Esophagus muscularis mucosa (tissue), 4 donors: Measurements from ENCODE around the gene PRELID2. TPM values are rescaled to one million over a fixed set of nuclear protein-coding genes. Genes with fewer than 3 reads are reported as not detected.

ENCODE experiments used
- DNase-seq: peaks from one replicate; pipeline ENCODE4 v3.0.0-alpha.2; 2017; ENCODE audit errors: extremely low spot score
- H3K27ac ChIP-seq, 4 donors: fragments of 200-600 bp; sonication (generic); replicated peaks in 1 of 4; 1 replicate in 3 of 4; 2 replicates in 1 of 4; pipeline ENCODE4 v1.5.1; 2016 to 2019; ENCODE audit warnings: mild to moderate bottlenecking in 1 of 4
- H3K27me3 ChIP-seq, 4 donors: fragments of 200-600 bp; sonication (generic); one replicate each; pipeline versions ENCODE4 v1.5.1 to v1.6.0; 2016 to 2019
- H3K36me3 ChIP-seq, 4 donors: fragments of 200-600 bp; sonication (generic); one replicate each; pipeline ENCODE4 v1.5.1; 2016 to 2019
- H3K4me1 ChIP-seq, 4 donors: fragments of 200-600 bp; sonication (generic); one replicate each; pipeline ENCODE4 v1.5.1; 2016 to 2019
- H3K4me3 ChIP-seq, 4 donors: fragments of 200-600 bp; sonication (generic); 1 replicate in 2 of 4; 2 replicates in 2 of 4; pipeline ENCODE4 v1.5.1; 2016 to 2019; ENCODE audit warnings: mild to moderate bottlenecking in 4 of 4, moderate library complexity in 1 of 4
- H3K9me3 ChIP-seq, 4 donors: fragments of 200-600 bp; sonication (generic); 1 replicate in 3 of 4; 2 replicates in 1 of 4; pipeline ENCODE4 v1.5.1; 2016 to 2019
- EP300 ChIP-seq: sonication (generic); formaldehyde crosslinking; IDR thresholded peaks from one replicate; pipeline ENCODE4 v1.6.1; 2017; ENCODE audit warnings: antibody characterized with exemption
- POLR2A ChIP-seq: fragments of 450-650 bp; IDR thresholded peaks from one replicate; pipeline ENCODE4 v1.6.1; 2017; ENCODE audit warnings: antibody characterized with exemption, moderate library complexity, mild to moderate bottlenecking, low read depth
- POLR2AphosphoS5 ChIP-seq, 2 donors: sonication (generic); formaldehyde crosslinking; IDR thresholded peaks; one replicate each; pipeline ENCODE4 v1.6.1; 2017; ENCODE audit warnings: antibody characterized with exemption in 2 of 2
- WGBS: methylation state at CpG from one replicate; pipeline ENCODE4 v1.1.5; 2018; 5-methylcytosine and 5-hydroxymethylcytosine counted together
- intact Hi-C: fragments of 100-400 bp; cut with DNase I; formaldehyde crosslinking; loops from one replicate; pipeline ENCODE4 v1.15.1; 2023
- total RNA-seq, 4 donors: library from RNA; depleted of rRNA; stranded (reverse); fragments of >200 nt; gene quantifications; one replicate each; pipeline versions ENCODE4 v1.1.0 to v1.2.1, GENCODE V29; 2016
- TF ChIP-seq, protein P1 (sequence below), 3 experiments: fragments of 200-600 bp in 2 of 3; fragments of 450-650 bp in 1 of 3; sonication (generic) in 2 of 3; IDR thresholded peaks; one replicate each; pipeline ENCODE4 v1.5.1; 2017 to 2019; ENCODE audit warnings: antibody characterized with exemption in 3 of 3, mild to moderate bottlenecking in 2 of 3, moderate library complexity in 1 of 3

PRELID2 gene
- total RNA-seq, 4 donors from 2014 or later = 12.8 to 19.7 (median 15.3) TPM

DNA sequence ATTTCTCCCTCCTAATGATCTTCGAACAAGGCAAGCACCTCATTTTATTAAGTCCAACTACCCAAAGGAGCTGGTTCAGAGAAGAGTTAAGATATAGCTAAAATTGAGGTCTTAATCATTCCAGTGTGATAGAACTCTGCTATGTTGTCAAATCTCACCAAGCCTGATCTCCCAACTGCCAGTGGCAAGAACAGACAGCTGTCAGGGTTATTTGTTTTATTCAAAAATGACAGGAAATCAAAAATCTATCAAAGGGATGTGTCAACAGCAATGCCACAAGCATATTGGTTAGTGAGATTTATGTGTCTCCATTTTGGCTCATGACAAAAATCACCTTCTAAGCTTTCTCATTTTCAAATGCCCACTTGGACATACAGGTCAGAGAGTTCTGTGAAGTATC, 74.5 kb downstream of the PRELID2 start:
- H3K27ac ChIP-seq = no peak overlapping the region
- intact Hi-C loops = no loop called here
- H3K36me3 ChIP-seq = peaks cover 0 to 21% (median 5%) of the 10 kb centered on the region in 4 donors
- H3K27me3 ChIP-seq = no peaks in the 10 kb centered on the region
- no peak overlapping the region for H3K4me3 ChIP-seq
- no peaks in the 10 kb centered on the region for H3K9me3 ChIP-seq
- TF ChIP-seq POLR2A (no peak), EP300 (no peak), POLR2AphosphoS5 (IDR thresholded peaks at IDR 0.05) (no peak)
- TF ChIP-seq, protein P1, sequence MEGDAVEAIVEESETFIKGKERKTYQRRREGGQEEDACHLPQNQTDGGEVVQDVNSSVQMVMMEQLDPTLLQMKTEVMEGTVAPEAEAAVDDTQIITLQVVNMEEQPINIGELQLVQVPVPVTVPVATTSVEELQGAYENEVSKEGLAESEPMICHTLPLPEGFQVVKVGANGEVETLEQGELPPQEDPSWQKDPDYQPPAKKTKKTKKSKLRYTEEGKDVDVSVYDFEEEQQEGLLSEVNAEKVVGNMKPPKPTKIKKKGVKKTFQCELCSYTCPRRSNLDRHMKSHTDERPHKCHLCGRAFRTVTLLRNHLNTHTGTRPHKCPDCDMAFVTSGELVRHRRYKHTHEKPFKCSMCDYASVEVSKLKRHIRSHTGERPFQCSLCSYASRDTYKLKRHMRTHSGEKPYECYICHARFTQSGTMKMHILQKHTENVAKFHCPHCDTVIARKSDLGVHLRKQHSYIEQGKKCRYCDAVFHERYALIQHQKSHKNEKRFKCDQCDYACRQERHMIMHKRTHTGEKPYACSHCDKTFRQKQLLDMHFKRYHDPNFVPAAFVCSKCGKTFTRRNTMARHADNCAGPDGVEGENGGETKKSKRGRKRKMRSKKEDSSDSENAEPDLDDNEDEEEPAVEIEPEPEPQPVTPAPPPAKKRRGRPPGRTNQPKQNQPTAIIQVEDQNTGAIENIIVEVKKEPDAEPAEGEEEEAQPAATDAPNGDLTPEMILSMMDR (IDR thresholded peaks at IDR 0.05) = no peak
- 94% methylated on average over 1 of the region's 1 CpG for WGBS
- DNase-seq = no peak
- no peaks in the 10 kb centered on the region for H3K4me1 ChIP-seq

DNA sequence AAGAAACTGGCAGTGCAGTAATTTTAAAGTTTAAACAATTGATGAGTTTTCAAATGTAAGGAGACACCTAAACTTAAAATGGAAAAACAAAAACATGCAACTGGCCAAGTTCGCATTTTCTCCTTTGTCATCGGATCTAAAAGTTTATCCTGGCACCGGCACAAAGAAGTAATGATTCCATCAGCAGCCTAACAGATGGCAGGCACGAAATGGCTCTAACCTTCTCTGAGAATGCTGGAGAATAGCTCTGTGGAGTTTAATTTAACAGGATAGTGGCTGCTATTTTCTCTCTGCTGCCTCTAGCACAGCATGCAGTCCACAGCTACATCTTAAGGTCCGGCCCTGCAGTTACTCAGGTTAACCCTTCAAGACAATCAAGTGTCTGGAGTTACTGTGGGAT, 82.2 kb downstream of the PRELID2 start:
- Histone ChIP-seq H3K4me3 (no peak overlapping the region), H3K27me3 (no peaks in the 10 kb centered on the region), H3K36me3 (no peaks in the 10 kb centered on the region), H3K4me1 (peaks cover 0 to 7% (median 0%) of the 10 kb centered on the region in 4 donors), H3K9me3 (peaks cover 0 to 11% (median 4%) of the 10 kb centered on the region in 4 donors), H3K27ac (no peak overlapping the region)
- no peak for DNase-seq
- 35% methylated on average over 5 of the region's 5 CpGs for WGBS
- intact Hi-C loops = no loop called here
- TF ChIP-seq POLR2A = no peak
- TF ChIP-seq, protein P1 (IDR thresholded peaks at IDR 0.05) = no peak
- no peak for TF ChIP-seq EP300
- TF ChIP-seq POLR2AphosphoS5 (IDR thresholded peaks at IDR 0.05) = no peak

DNA sequence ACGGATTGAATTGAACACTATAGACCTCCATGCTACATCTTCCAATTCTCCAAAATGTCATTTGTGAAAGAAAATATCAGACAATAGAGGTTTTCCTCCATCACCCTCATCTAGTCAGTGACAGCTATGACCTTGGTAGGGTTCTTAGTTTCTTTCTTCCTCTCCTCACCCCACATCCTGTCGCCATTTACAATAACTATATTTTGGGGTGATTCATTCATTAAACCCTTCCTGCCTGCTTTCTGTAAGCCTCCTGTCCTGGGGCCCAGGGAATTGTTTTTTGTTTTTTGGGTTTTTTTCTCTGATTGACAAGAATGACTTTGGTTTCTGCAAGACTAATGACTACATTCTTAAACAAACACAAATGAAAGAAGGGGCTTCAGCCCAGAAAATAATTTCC, 82.6 kb downstream of the PRELID2 start:
- Histone ChIP-seq H3K27me3 (no peaks in the 10 kb centered on the region), H3K9me3 (peaks cover 0 to 12% (median 4%) of the 10 kb centered on the region in 4 donors), H3K4me1 (peaks cover 0 to 7% (median 0%) of the 10 kb centered on the region in 4 donors), H3K4me3 (no peak overlapping the region), H3K36me3 (no peaks in the 10 kb centered on the region), H3K27ac (no peak overlapping the region)
- no peak for DNase-seq
- no peak for TF ChIP-seq POLR2A
- TF ChIP-seq POLR2AphosphoS5 (IDR thresholded peaks at IDR 0.05) = no peak
- TF ChIP-seq, protein P1 (IDR thresholded peaks at IDR 0.05) = no peak
- TF ChIP-seq EP300 = no peak
- WGBS = 85% methylated on average over 2 of the region's 2 CpGs
- intact Hi-C loops = no loop called here

DNA sequence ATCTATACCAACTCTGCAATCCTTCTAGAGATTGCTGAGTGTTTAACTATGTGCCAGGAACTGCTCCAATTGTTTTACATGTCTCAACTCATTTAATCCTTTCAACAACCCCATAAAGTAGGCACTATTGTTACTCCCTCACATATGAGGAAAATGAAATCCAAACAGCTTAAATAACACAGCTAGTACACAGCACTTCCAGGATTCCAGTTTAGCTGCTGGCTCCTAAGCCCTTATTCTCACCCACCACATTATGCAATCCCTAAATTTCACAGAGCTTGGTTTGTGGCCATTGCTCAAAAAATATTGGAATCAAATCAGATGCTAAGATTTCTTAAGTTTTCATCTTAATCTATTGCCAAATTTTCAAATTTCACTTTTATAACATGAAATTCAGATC, 84.9 kb downstream of the PRELID2 start:
- intact Hi-C loops = no loop called here
- no peak for DNase-seq
- H3K4me1 ChIP-seq = peaks cover 0 to 7% (median 0%) of the 10 kb centered on the region in 4 donors
- H3K27me3 ChIP-seq = no peaks in the 10 kb centered on the region
- H3K9me3 ChIP-seq = peaks cover 0 to 12% (median 4%) of the 10 kb centered on the region in 4 donors
- H3K4me3 ChIP-seq = no peak overlapping the region
- no peak for TF ChIP-seq POLR2AphosphoS5 (IDR thresholded peaks at IDR 0.05)
- no peak for TF ChIP-seq EP300
- no peak for TF ChIP-seq POLR2A
- TF ChIP-seq, protein P1 (IDR thresholded peaks at IDR 0.05) = no peak
- H3K27ac ChIP-seq = no peak overlapping the region
- H3K36me3 ChIP-seq = no peaks in the 10 kb centered on the region

DNA sequence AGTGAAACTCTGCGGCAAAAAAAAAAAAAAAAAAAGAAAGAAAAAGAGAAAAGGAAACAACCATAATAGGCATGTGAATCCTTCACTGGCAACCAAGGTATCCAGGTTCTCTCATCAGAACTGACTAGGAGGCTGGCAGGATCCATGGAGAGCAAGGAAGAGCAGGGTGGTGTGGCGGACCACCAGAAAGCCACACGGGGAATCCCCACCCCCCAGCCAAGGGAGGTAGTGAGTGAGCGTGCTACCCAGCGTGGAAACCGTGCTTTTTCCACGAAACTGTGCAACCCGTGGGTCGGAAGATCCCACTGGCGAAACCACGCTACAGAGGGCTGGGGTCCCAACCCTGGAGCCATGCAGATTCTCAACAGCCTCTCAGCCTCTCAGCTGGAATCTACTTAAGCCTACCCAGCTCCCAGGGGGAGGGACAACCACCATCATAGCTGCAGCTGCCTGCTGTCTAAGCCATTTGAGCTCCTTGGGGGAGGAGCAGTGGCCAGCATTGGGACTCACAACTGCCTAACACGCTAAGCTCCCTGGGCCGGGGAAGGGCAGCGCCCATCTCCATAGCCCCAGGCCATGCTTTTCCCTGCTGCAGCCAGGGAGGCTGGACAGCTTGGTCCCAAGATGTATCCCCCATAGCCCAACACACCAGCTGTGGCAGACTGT, 91.6 kb downstream of the PRELID2 start:
- TF ChIP-seq EP300 (no peak), POLR2AphosphoS5 (IDR thresholded peaks at IDR 0.05) (no peak), POLR2A (no peak)
- TF ChIP-seq, protein P1 (IDR thresholded peaks at IDR 0.05) = no peak
- Histone ChIP-seq H3K9me3 (peaks cover 0 to 7% (median 3%) of the 10 kb centered on the region in 4 donors), H3K4me3 (no peak overlapping the region), H3K27me3 (no peaks in the 10 kb centered on the region), H3K4me1 (no peaks in the 10 kb centered on the region), H3K36me3 (peaks cover 0 to 3% (median 0%) of the 10 kb centered on the region in 4 donors), H3K27ac (no peak overlapping the region)
- WGBS = 94% methylated on average over 14 of the region's 14 CpGs
- intact Hi-C loops = no loop called here
- no peak for DNase-seq
